ENCODE data around the gene WDR93. TPM values are rescaled to one million over a fixed set of nuclear protein-coding genes. Genes with fewer than 3 reads are reported as not detected.

Gene WDR93
- polyA plus RNA-seq, 4 donors, result 0.09 to 0.19 TPM; not detected in 2

DNA sequence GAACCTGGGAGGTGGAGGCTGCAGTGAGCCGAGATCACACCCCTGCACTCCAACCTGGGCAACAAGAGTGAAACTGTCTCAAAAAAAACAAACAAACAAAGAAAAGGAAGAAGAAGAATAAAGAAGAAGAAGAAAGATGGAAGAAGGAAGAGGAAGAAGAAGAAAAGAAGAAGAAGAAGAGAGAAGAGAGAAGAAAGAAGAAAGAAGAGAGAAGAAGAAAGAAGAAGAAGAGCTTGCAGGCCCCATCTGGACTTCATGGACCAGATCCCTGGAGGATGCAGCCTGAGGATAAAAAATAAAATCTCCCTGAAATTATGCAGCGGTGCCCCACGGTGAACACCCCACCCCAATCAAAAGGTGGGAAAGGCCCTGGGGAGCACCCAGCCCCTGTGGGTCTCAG lies 69.2 kb downstream of the WDR93 start:
- H3K4me1 ChIP-seq (ENCODE audit: control insufficient read depth in 3 of 3, insufficient read depth in 2 of 3, low read depth in 1 of 3, low read length in 2 of 3), result peaks cover 0 to 13% (median 2%) of the 10 kb centered on the region in 3 donors
- H3K9me3 ChIP-seq (ENCODE audit: control insufficient read depth in 2 of 2, insufficient read depth in 1 of 2, low read depth in 1 of 2, low read length in 1 of 2), result no peaks in the 10 kb centered on the region
- no peaks in the 10 kb centered on the region for H3K36me3 ChIP-seq (ENCODE audit: control insufficient read depth in 3 of 3, insufficient read depth in 2 of 3, low read depth in 1 of 3, low read length in 3 of 3)
- no peak overlapping the region for H3K4me3 ChIP-seq (ENCODE audit: low read depth in 1 of 3, low read length in 3 of 3)
- no peaks in the 10 kb centered on the region for H3K27me3 ChIP-seq (ENCODE audit: control insufficient read depth in 3 of 3, insufficient read depth in 3 of 3, low read length in 3 of 3)
- WGBS, 3 donors, result 89 to 96% (median 95%) methylated on average over 3 of the region's 3 CpGs
- no peak for FAIRE-seq
- H3K27ac ChIP-seq (ENCODE audit: low read depth in 1 of 3, low read length in 2 of 3), result no peak overlapping the region
- DNase-seq, result no peak

DNA sequence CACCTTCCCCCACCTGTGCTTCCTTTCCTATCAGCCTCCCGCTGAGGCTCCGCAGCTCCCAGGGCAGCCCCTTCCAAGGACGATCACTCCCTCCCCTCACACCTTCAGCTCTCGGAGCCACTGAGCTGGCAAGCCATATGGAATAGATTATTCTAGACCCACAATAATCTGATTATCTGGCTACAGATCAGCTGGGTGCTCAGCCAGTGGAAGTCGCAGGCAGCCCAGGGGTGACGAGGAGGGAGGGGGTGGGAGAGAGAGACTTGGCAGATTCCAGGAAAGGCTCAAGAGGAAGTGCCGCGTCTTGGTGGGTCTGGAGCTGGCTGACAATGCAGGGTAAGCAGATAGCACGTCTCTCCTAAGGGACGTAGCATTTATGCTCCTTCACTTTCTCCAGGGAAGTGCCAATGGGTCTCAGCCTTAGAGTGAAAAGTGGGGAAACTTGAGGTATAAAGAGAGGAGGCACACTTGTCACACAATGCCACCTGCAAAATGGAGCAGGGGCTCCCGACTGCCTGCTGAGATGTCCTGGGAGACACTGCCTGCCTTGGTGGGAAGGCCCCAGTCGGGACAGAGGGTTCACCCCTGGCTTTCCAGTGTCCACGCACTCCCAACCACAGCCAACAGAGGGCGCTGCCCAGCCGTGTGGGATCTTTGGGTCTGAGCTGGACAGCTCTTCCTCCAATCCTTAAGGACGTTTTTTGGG lies 69.8 kb downstream of the WDR93 start:
- H3K4me3 ChIP-seq (ENCODE audit: low read depth in 1 of 3, low read length in 3 of 3), result no peak overlapping the region
- peak overlapping the region in 1 of 3 donors; percentile 28 for H3K27ac ChIP-seq (ENCODE audit: low read depth in 1 of 3, low read length in 2 of 3)
- WGBS, 3 donors, result 39 to 46% (median 45%) methylated on average over 16 of the region's 16 CpGs
- H3K4me1 ChIP-seq (ENCODE audit: control insufficient read depth in 3 of 3, insufficient read depth in 2 of 3, low read depth in 1 of 3, low read length in 2 of 3), result peaks cover 0 to 13% (median 2%) of the 10 kb centered on the region in 3 donors
- no peaks in the 10 kb centered on the region for H3K9me3 ChIP-seq (ENCODE audit: control insufficient read depth in 2 of 2, insufficient read depth in 1 of 2, low read depth in 1 of 2, low read length in 1 of 2)
- no peaks in the 10 kb centered on the region for H3K27me3 ChIP-seq (ENCODE audit: control insufficient read depth in 3 of 3, insufficient read depth in 3 of 3, low read length in 3 of 3)
- FAIRE-seq (no peak), DNase-seq (peak; percentile 83 to 86)
- H3K36me3 ChIP-seq (ENCODE audit: control insufficient read depth in 3 of 3, insufficient read depth in 2 of 3, low read depth in 1 of 3, low read length in 3 of 3), result no peaks in the 10 kb centered on the region

DNA sequence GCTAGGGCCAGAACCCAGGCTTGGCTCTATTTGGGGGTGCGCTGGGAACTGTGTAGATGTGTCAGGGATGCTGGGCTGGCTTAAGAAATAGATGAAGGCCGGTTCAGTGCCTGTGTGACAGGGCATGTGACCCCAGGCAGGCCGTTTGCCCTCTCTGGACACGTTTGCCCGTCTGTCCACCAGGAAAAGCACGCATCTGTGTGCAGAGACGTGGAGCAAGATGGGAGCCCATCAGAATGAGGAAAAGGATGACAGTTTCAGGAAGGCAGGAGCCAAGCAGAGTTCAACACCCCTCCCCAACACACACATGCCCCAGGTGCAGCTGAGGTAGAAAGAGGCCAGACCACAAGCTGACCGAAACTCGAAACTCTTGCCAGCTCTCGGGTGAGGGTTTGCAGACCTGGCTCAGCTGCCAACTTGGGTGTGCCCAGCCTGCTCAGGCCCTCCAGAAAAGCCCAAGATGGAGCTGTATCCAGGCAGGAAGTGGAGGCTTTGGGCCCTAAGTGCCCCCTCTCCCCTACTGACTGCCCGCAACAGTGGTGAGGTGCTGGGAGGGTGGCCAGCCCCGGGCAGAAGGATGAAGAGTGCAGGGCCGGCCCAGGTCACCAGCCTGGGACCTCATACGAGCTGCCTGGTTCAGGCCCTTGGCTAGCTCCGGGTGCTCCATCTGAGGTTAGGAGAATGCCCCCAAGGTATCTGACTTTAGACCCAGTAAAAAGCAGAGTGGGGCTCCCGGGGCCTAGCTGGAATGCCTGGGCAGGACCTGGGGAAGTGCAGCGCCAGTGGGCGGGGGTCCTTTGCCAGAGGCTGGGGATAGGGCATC lies 70.6 kb downstream of the WDR93 start:
- no peaks in the 10 kb centered on the region for H3K9me3 ChIP-seq (ENCODE audit: control insufficient read depth in 2 of 2, insufficient read depth in 1 of 2, low read depth in 1 of 2, low read length in 1 of 2)
- peak overlapping the region; percentile 19 to 71 (median 47) for H3K27ac ChIP-seq (ENCODE audit: low read depth in 1 of 3, low read length in 2 of 3)
- H3K27me3 ChIP-seq (ENCODE audit: control insufficient read depth in 3 of 3, insufficient read depth in 3 of 3, low read length in 3 of 3), result no peaks in the 10 kb centered on the region
- DNase-seq (no peak), FAIRE-seq (no peak)
- 51 to 66% (median 59%) methylated on average over 18 of the region's 18 CpGs for WGBS, 3 donors
- H3K4me3 ChIP-seq (ENCODE audit: low read depth in 1 of 3, low read length in 3 of 3), result no peak overlapping the region
- H3K36me3 ChIP-seq (ENCODE audit: control insufficient read depth in 3 of 3, insufficient read depth in 2 of 3, low read depth in 1 of 3, low read length in 3 of 3), result no peaks in the 10 kb centered on the region
- peaks cover 0 to 13% (median 2%) of the 10 kb centered on the region in 3 donors for H3K4me1 ChIP-seq (ENCODE audit: control insufficient read depth in 3 of 3, insufficient read depth in 2 of 3, low read depth in 1 of 3, low read length in 2 of 3)

DNA sequence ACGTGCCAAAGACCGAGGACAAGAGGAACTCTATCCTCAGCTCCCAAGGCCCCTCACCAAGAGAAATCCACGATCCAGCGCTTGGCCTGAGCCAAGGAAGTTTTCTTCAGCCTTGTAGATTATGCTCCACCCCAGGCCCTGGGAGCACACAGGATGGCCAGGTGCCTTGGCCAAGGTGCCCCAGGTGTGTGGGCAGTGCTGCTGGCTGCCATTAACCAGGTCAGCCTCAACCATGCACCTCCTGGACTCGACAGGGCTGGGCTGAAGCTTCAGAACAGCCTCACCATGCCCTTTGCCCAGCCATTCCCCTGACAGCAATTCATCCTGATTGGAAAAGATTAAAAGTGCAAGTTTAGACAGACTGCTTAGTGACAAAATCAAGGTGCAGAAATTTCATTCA lies 71.3 kb downstream of the WDR93 start:
- H3K27me3 ChIP-seq (ENCODE audit: control insufficient read depth in 3 of 3, insufficient read depth in 3 of 3, low read length in 3 of 3), result no peaks in the 10 kb centered on the region
- peak overlapping the region; percentile 19 to 71 (median 47) for H3K27ac ChIP-seq (ENCODE audit: low read depth in 1 of 3, low read length in 2 of 3)
- peaks cover 0 to 13% (median 2%) of the 10 kb centered on the region in 3 donors for H3K4me1 ChIP-seq (ENCODE audit: control insufficient read depth in 3 of 3, insufficient read depth in 2 of 3, low read depth in 1 of 3, low read length in 2 of 3)
- peak; percentile 80 to 89 for DNase-seq
- no peaks in the 10 kb centered on the region for H3K9me3 ChIP-seq (ENCODE audit: control insufficient read depth in 2 of 2, insufficient read depth in 1 of 2, low read depth in 1 of 2, low read length in 1 of 2)
- H3K4me3 ChIP-seq (ENCODE audit: low read depth in 1 of 3, low read length in 3 of 3), result no peak overlapping the region
- 34 to 75% (median 35%) methylated on average over 5 of the region's 5 CpGs for WGBS, 3 donors
- no peaks in the 10 kb centered on the region for H3K36me3 ChIP-seq (ENCODE audit: control insufficient read depth in 3 of 3, insufficient read depth in 2 of 3, low read depth in 1 of 3, low read length in 3 of 3)
- FAIRE-seq, result no peak

DNA sequence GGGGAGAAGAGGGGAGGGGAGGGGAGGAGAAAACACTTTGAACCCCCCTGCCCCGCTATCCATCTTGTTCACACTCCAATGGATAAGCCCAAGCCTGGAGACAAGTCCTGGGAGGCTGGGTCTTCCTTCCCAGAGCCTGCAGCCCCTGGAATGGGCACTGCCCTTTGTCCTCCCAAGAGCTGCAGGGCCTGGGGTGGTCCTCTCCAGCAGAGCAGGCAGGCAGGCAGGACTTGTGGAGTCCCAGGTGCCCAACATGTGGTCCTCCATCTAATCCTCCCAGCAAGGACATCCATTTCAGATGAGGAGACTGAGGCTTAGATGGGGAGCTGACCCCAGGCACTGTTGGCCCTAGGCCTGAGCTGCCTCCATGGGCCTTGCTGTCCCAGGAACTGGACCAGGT lies 75.1 kb downstream of the WDR93 start:
- FAIRE-seq, result no peak
- 50 to 100% (median 83%) methylated on average over 1 of the region's 1 CpG for WGBS, 3 donors

DNA sequence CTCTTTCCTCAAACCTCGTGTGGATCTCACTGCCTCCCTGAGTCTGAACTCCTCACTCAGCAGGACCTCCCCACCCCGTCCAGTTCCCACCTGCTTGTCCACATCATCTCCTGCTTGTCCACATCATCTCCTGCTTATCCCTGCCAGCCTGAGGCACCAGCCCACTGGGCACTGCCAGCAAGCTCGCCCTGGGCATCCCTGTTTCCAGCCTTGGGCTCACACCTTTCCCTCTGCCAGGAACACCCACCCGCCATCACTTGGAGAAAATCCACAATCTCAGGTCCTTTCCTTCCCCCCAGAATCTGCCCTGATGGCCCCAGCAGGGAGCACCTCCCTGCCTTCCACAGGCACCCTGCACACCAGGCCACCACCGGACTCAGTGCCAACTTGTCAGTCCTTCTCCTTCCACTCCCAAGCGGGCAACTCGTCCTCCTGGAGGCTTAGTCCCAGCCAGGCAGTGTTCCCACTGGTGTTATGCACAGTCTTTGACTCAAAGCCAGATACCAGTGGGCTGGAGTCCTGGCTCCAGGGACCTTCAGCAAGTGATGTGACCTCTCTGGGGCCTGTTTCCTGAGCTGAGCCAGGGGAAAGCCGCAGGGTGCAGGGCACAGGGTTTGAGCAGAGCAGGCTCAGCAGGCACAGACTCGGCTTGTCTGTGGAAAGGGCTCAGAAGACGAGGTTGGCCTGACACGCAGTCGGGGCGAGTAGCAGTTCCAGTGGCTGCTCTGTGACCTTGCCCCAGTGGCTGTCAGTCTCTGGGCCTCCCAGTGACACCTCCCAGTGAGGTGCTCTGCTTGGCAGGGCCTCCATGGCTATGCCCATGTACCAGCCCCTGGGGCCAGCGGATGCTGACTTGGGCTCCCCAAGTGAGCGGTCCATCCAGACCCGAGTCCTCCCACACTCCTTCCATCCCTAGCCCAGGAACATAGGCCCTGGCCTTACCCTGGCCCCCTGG lies 76.0 kb downstream of the WDR93 start:
- Histone ChIP-seq H3K36me3 (ENCODE audit: control insufficient read depth in 3 of 3, insufficient read depth in 2 of 3, low read depth in 1 of 3, low read length in 3 of 3) (no peaks in the 10 kb centered on the region), H3K4me3 (ENCODE audit: low read depth in 1 of 3, low read length in 3 of 3) (no peak overlapping the region), H3K27me3 (ENCODE audit: control insufficient read depth in 3 of 3, insufficient read depth in 3 of 3, low read length in 3 of 3) (no peaks in the 10 kb centered on the region), H3K4me1 (ENCODE audit: control insufficient read depth in 3 of 3, insufficient read depth in 2 of 3, low read depth in 1 of 3, low read length in 2 of 3) (peaks cover 0 to 22% (median 2%) of the 10 kb centered on the region in 3 donors), H3K27ac (ENCODE audit: low read depth in 1 of 3, low read length in 2 of 3) (no peak overlapping the region), H3K9me3 (ENCODE audit: control insufficient read depth in 2 of 2, insufficient read depth in 1 of 2, low read depth in 1 of 2, low read length in 1 of 2) (no peaks in the 10 kb centered on the region)
- DNase-seq (no peak), FAIRE-seq (no peak)
- 86 to 87% (median 86%) methylated on average over 16 of the region's 16 CpGs for WGBS, 3 donors

More for the DNA sequence above, 75.1 kb downstream of the WDR93 start:
- Histone ChIP-seq H3K27ac (ENCODE audit: low read depth in 1 of 3, low read length in 2 of 3) (no peak overlapping the region), H3K4me1 (ENCODE audit: control insufficient read depth in 3 of 3, insufficient read depth in 2 of 3, low read depth in 1 of 3, low read length in 2 of 3) (peaks cover 0 to 30% (median 4%) of the 10 kb centered on the region in 3 donors), H3K4me3 (ENCODE audit: low read depth in 1 of 3, low read length in 3 of 3) (no peak overlapping the region), H3K36me3 (ENCODE audit: control insufficient read depth in 3 of 3, insufficient read depth in 2 of 3, low read depth in 1 of 3, low read length in 3 of 3) (no peaks in the 10 kb centered on the region), H3K9me3 (ENCODE audit: control insufficient read depth in 2 of 2, insufficient read depth in 1 of 2, low read depth in 1 of 2, low read length in 1 of 2) (no peaks in the 10 kb centered on the region), H3K27me3 (ENCODE audit: control insufficient read depth in 3 of 3, insufficient read depth in 3 of 3, low read length in 3 of 3) (no peaks in the 10 kb centered on the region)
- no peak for DNase-seq

DNA sequence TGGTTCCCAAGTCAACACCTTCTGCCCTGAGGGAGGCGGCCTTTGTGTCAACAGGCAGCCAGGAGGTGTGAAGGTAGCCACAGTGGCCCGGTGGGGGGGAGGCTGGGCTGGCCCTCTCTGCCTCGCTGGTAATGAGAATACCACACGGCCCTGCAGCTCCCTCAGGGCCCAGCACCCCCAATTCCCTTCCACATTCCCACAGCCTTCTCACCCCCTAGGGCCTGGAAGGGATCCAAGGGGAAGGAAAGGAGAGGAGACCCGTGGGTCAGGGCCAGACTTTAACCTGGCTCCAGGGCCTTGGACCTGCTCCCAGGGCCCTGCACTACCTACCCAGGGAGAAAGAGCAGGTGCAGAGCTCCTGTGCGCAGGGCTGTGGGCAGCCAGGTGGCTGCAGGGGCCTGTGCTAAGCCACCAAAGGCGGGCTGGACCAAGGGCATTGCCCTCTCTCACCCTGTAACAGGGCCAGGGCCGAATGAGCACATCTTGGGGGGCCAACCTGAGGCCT lies 76.9 kb downstream of the WDR93 start:
- FAIRE-seq, result no peak
- Histone ChIP-seq H3K27ac (ENCODE audit: low read depth in 1 of 3, low read length in 2 of 3) (no peak overlapping the region), H3K9me3 (ENCODE audit: control insufficient read depth in 2 of 2, insufficient read depth in 1 of 2, low read depth in 1 of 2, low read length in 1 of 2) (no peaks in the 10 kb centered on the region), H3K27me3 (ENCODE audit: control insufficient read depth in 3 of 3, insufficient read depth in 3 of 3, low read length in 3 of 3) (no peaks in the 10 kb centered on the region), H3K36me3 (ENCODE audit: control insufficient read depth in 3 of 3, insufficient read depth in 2 of 3, low read depth in 1 of 3, low read length in 3 of 3) (no peaks in the 10 kb centered on the region), H3K4me1 (ENCODE audit: control insufficient read depth in 3 of 3, insufficient read depth in 2 of 3, low read depth in 1 of 3, low read length in 2 of 3) (peaks cover 0 to 17% (median 2%) of the 10 kb centered on the region in 3 donors), H3K4me3 (ENCODE audit: low read depth in 1 of 3, low read length in 3 of 3) (no peak overlapping the region)
- 30 to 64% (median 37%) methylated on average over 7 to 8 of the region's 8 CpGs for WGBS, 3 donors
- DNase-seq, result no peak

DNA sequence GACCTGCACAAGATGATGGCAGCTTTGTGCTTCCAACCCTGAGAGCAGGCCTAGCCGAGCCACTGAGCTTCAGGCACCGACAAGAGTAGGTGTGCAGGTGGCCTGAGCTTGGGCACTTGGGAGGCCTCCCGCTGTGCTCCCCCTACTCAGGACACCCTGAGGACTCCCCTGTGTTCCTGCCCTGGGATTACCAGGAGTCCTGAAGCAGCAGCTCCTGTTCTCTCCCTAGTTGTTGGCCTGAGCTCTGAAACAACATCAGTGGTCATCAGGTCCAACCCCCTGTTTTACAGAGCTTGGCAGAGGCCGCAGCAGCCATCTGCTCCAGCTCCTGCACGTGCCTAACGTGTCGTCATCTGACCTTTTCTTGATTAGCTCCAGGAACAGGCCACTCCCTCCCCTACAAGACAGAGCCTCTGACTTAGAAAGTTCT lies 77.5 kb downstream of the WDR93 start:
- WGBS, 3 donors, result 49 to 61% (median 52%) methylated on average over 7 of the region's 7 CpGs
- no peak overlapping the region for H3K4me3 ChIP-seq (ENCODE audit: low read depth in 1 of 3, low read length in 3 of 3)
- no peaks in the 10 kb centered on the region for H3K9me3 ChIP-seq (ENCODE audit: control insufficient read depth in 2 of 2, insufficient read depth in 1 of 2, low read depth in 1 of 2, low read length in 1 of 2)
- no peaks in the 10 kb centered on the region for H3K27me3 ChIP-seq (ENCODE audit: control insufficient read depth in 3 of 3, insufficient read depth in 3 of 3, low read length in 3 of 3)
- peak in 1 of 2 donors; percentile 79 for DNase-seq
- no peak overlapping the region for H3K27ac ChIP-seq (ENCODE audit: low read depth in 1 of 3, low read length in 2 of 3)
- H3K36me3 ChIP-seq (ENCODE audit: control insufficient read depth in 3 of 3, insufficient read depth in 2 of 3, low read depth in 1 of 3, low read length in 3 of 3), result no peaks in the 10 kb centered on the region
- H3K4me1 ChIP-seq (ENCODE audit: control insufficient read depth in 3 of 3, insufficient read depth in 2 of 3, low read depth in 1 of 3, low read length in 2 of 3), result peaks cover 0 to 17% (median 2%) of the 10 kb centered on the region in 3 donors
- FAIRE-seq, result no peak

All from small intestine (tissue), 7 donors.